Transverse colon (tissue), 4 donors: Measurements from ENCODE around the gene MAPK13. TPM values are rescaled to one million over a fixed set of nuclear protein-coding genes. Genes with fewer than 3 reads are reported as not detected.

ENCODE experiments used
- DNase-seq: peaks from one replicate; pipeline ENCODE4 v3.0.0-alpha.2; 2019
- H3K27ac ChIP-seq, 4 donors: fragments of 200-600 bp; sonication (generic); 2 replicates each; pipeline ENCODE4 v1.5.1; 2016 to 2018; ENCODE audit warnings: inconsistent platforms in 4 of 4
- H3K27me3 ChIP-seq: fragments of 200-600 bp; sonication (generic); 2 replicates; pipeline ENCODE4 v1.5.1; 2017; ENCODE audit warnings: inconsistent platforms
- H3K36me3 ChIP-seq, 4 donors: fragments of 200-600 bp; sonication (generic); 2 replicates each; pipeline ENCODE4 v1.5.1; 2017 to 2019; ENCODE audit warnings: inconsistent platforms in 4 of 4
- H3K4me1 ChIP-seq, 4 donors: fragments of 200-600 bp; sonication (generic); 2 replicates each; pipeline ENCODE4 v1.5.1; 2017 to 2020; ENCODE audit warnings: inconsistent platforms in 4 of 4
- H3K4me3 ChIP-seq, 4 donors: fragments of 200-600 bp; sonication (generic); 1 replicate in 1 of 4; 2 replicates in 3 of 4; pipeline versions ENCODE4 v1.5.1 to v1.6.1; 2017 to 2019; ENCODE audit warnings: inconsistent platforms in 4 of 4
- H3K9me3 ChIP-seq, 2 donors: fragments of 200-600 bp; sonication (generic); 2 replicates each; pipeline ENCODE4 v1.5.1; 2017 to 2019; ENCODE audit warnings: inconsistent platforms in 2 of 2
- CTCF ChIP-seq, 5 experiments: fragments of 200-600 bp in 3 of 5; fragments of 450-650 bp in 2 of 5; sonication (generic) in 3 of 5; IDR thresholded peaks; 1 replicate in 2 of 5; 2 replicates in 3 of 5; pipeline ENCODE4 v1.5.1; 2016 to 2017; ENCODE audit warnings: antibody characterized with exemption in 5 of 5, inconsistent platforms in 3 of 5, mild to moderate bottlenecking in 2 of 5, moderate library complexity in 1 of 5
- EP300 ChIP-seq: sonication (generic); formaldehyde crosslinking; IDR thresholded peaks from one replicate; pipeline ENCODE4 v1.6.1; 2017; ENCODE audit warnings: antibody characterized with exemption, low read depth
- POLR2A ChIP-seq: fragments of 450-650 bp; IDR thresholded peaks from one replicate; pipeline ENCODE4 v1.6.1; 2016; ENCODE audit warnings: antibody characterized with exemption, mild to moderate bottlenecking, moderate library complexity
- POLR2AphosphoS5 ChIP-seq, 3 donors: sonication (generic); formaldehyde crosslinking; IDR thresholded peaks; one replicate each; pipeline ENCODE4 v1.6.1; 2016; ENCODE audit warnings: antibody characterized with exemption in 3 of 3
- WGBS, 2 donors: methylation state at CpG; one replicate each; pipeline ENCODE4 v1.1.5; 2018; ENCODE audit warnings: low coverage in 1 of 2; 5-methylcytosine and 5-hydroxymethylcytosine counted together
- in situ Hi-C, 4 donors: fragments of 200-750 bp; cut with MboI; loops; one replicate each; pipeline versions ENCODE4 v1.15.0 to v1.15.1; 2017; ENCODE audit warnings: low sequenced_read_pairs in 3 of 4, low pct_ligation_motif_present in 1 of 4, low pct_unique_long_range_greater_than_20kb in 1 of 4
- intact Hi-C: fragments of 100-400 bp; cut with DNase I; formaldehyde crosslinking; loops from one replicate; pipeline ENCODE4 v1.15.1; 2023; ENCODE audit warnings: low total_unique reads
- total RNA-seq, 4 donors: library from RNA; depleted of rRNA; stranded (reverse); fragments of >200 nt; gene quantifications; one replicate each; pipeline ENCODE4 v1.1.0, GENCODE V29; 2016

MAPK13 gene
- total RNA-seq, 4 donors from 2014 or later, result 67.7 to 200 (median 146) TPM

DNA sequence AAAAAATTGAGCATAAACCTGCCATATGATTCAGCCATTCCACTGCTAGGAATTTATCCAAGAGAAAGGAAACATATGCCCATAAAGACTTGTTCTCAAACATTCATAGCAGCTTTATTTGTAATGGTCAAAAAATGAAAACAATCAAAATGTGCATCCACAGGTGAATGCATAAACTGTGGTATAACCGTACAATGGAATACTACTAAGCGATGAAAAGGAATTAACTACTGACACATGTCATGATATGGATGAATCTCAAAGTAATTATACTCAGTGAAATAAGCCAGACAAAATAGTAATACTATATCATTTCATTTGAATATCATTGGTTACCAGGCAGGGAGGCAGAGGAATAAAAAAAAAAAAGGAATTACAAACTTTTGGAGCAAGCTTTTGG is 40.4 kb downstream of the MAPK13 start:
- intact Hi-C loops, result no loop called here
- WGBS, 2 donors, result 94 to 100% methylated on average over 2 of the region's 2 CpGs
- Histone ChIP-seq H3K27ac (no peak overlapping the region), H3K36me3 (no peaks in the 10 kb centered on the region), H3K4me3 (no peak overlapping the region), H3K27me3 (no peaks in the 10 kb centered on the region), H3K4me1 (no peaks in the 10 kb centered on the region), H3K9me3 (no peaks in the 10 kb centered on the region)
- in situ Hi-C loops, result no loop called here
- TF ChIP-seq POLR2A (no peak), CTCF (IDR thresholded peaks at IDR 0.05) (no peak), EP300 (no peak), POLR2AphosphoS5 (IDR thresholded peaks at IDR 0.05) (no peak)
- no peak for DNase-seq

DNA sequence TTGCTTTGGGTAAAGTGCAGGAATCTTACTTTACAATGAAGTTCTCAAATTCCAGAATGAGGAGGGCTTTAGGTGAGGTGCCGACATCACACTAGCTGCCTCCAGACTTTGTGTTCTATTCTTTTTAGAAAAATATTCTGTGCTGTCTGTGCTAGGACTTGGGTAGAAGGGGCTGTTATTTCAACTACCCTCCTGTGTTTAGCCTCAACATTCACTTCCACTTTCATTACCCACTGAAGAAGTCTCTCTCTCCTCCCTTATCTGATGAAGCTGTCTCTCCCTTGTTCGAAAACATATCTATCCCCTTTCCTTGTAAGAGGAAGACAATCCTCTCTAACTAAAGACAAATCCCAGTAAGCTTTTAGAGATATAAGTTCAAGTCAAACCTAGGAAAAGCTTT is 41.3 kb downstream of the MAPK13 start:
- DNase-seq, result no peak
- H3K4me1 ChIP-seq, result no peaks in the 10 kb centered on the region
- H3K36me3 ChIP-seq, result no peaks in the 10 kb centered on the region
- no peaks in the 10 kb centered on the region for H3K9me3 ChIP-seq
- 75 to 86% methylated on average over 2 of the region's 2 CpGs for WGBS, 2 donors
- TF ChIP-seq EP300, result no peak
- H3K4me3 ChIP-seq, result no peak overlapping the region
- H3K27me3 ChIP-seq, result no peaks in the 10 kb centered on the region
- in situ Hi-C loops (no loop called here), intact Hi-C loops (no loop called here)
- H3K27ac ChIP-seq, result no peak overlapping the region

GRCh38 chr6:36177166-36177565 is 46.9 kb downstream of the MAPK13 start:
- in situ Hi-C loops, result no loop called here
- Histone ChIP-seq H3K36me3 (no peaks in the 10 kb centered on the region), H3K27ac (no peak overlapping the region), H3K27me3 (no peaks in the 10 kb centered on the region), H3K4me3 (no peak overlapping the region), H3K9me3 (peaks cover 8 to 12% of the 10 kb centered on the region in 2 donors), H3K4me1 (no peaks in the 10 kb centered on the region)
- no peak for TF ChIP-seq POLR2AphosphoS5 (IDR thresholded peaks at IDR 0.05)
- no peak for TF ChIP-seq EP300
- TF ChIP-seq POLR2A, result no peak
- intact Hi-C loops, result no loop called here
- DNase-seq, result no peak

- TF ChIP-seq POLR2AphosphoS5 (IDR thresholded peaks at IDR 0.05), result no peak
- no peak for TF ChIP-seq CTCF (IDR thresholded peaks at IDR 0.05)
- no peak for TF ChIP-seq POLR2A
- TF ChIP-seq EP300, result no peak
- H3K27me3 ChIP-seq, result no peaks in the 10 kb centered on the region
- H3K27ac ChIP-seq, result no peak overlapping the region
- H3K9me3 ChIP-seq, result peaks cover 8 to 12% of the 10 kb centered on the region in 2 donors
- intact Hi-C loops (no loop called here), in situ Hi-C loops (no loop called here)
- no peaks in the 10 kb centered on the region for H3K36me3 ChIP-seq
- H3K4me1 ChIP-seq, result no peaks in the 10 kb centered on the region
- DNase-seq, result no peak
- no peak overlapping the region for H3K4me3 ChIP-seq
These were observed 48.2 kb downstream of the MAPK13 start for GRCh38 chr6:36178544-36178943.

- TF ChIP-seq POLR2AphosphoS5 (IDR thresholded peaks at IDR 0.05) (no peak), POLR2A (no peak), EP300 (no peak), CTCF (IDR thresholded peaks at IDR 0.05) (no peak)
- no peak for DNase-seq
- Histone ChIP-seq H3K36me3 (no peaks in the 10 kb centered on the region), H3K9me3 (peaks cover 8 to 12% of the 10 kb centered on the region in 2 donors), H3K27ac (no peak overlapping the region), H3K4me1 (no peaks in the 10 kb centered on the region), H3K27me3 (no peaks in the 10 kb centered on the region), H3K4me3 (no peak overlapping the region)
- intact Hi-C loops (no loop called here), in situ Hi-C loops (loop anchor here in 2 of 4 donors (10.0 kb wide), 1 partner anchor 45 kb away; the partner anchor contains the start of gene MAPK13 (in 2 of the 2))
- 96% methylated on average over 1 of the region's 1 CpG; no CpG with 5 or more reads in 1 of the 2 donors for WGBS, 2 donors
These were observed 49.8 kb downstream of the MAPK13 start for GRCh38 chr6:36180126-36180525.
